Measurements from ENCODE around the gene JUP. TPM values are rescaled to one million over a fixed set of nuclear protein-coding genes. Genes with fewer than 3 reads are reported as not detected.

Gene JUP
- total and polyA plus RNA-seq, 4 donors = 39.1 to 56.0 (median 44.2) TPM

GRCh38 chr17:41767324-41768042, 19.0 kb downstream of the JUP start (continued):
- TF ChIP-seq, protein P1, sequence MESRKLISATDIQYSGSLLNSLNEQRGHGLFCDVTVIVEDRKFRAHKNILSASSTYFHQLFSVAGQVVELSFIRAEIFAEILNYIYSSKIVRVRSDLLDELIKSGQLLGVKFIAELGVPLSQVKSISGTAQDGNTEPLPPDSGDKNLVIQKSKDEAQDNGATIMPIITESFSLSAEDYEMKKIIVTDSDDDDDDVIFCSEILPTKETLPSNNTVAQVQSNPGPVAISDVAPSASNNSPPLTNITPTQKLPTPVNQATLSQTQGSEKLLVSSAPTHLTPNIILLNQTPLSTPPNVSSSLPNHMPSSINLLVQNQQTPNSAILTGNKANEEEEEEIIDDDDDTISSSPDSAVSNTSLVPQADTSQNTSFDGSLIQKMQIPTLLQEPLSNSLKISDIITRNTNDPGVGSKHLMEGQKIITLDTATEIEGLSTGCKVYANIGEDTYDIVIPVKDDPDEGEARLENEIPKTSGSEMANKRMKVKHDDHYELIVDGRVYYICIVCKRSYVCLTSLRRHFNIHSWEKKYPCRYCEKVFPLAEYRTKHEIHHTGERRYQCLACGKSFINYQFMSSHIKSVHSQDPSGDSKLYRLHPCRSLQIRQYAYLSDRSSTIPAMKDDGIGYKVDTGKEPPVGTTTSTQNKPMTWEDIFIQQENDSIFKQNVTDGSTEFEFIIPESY (IDR thresholded peaks at IDR 0.05) = no peak

DNA sequence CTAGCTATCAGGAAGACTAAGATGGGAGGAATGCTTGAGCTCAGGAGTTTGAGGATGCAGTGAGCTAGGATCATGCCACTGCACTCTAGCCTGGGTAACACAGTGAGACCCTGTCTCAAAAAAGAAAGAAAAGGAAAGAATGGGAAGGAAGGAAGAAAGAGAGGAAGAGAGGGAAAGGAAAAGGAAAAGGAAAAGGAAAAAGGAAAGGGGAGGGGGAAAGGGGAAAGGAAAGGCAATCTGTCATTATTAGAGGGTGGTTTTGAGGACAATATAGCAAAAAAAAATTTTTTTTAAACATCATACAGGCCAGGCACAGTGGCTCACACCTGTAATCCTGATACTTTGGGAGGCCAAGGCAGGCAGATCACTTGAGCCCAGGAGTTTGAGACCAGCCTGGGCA, 20.4 kb downstream of the JUP start:
- no peaks in the 10 kb centered on the region for H3K9me3 ChIP-seq (ENCODE audit: control insufficient read depth in 4 of 4, low read length in 3 of 4)
- peaks cover 0 to 16% (median 3%) of the 10 kb centered on the region in 4 donors for H3K4me1 ChIP-seq (ENCODE audit: control insufficient read depth in 4 of 4, insufficient read depth in 4 of 4, low read length in 3 of 4)
- H3K27me3 ChIP-seq (ENCODE audit: control insufficient read depth in 4 of 4, insufficient read depth in 4 of 4, low read length in 3 of 4) = no peaks in the 10 kb centered on the region
- no peak for DNase-seq (ENCODE audit: low spot score)
- no peak overlapping the region for H3K27ac ChIP-seq (ENCODE audit: low read depth in 1 of 2, low read length in 2 of 2)
- H3K9ac ChIP-seq (ENCODE audit: low read depth in 1 of 2, low read length in 2 of 2) = no peak overlapping the region
- TF ChIP-seq HNF4A (conservative IDR thresholded peaks at IDR 0.05) (no peak), HNF4G (IDR thresholded peaks at IDR 0.05) (no peak), SP1 (IDR thresholded peaks at IDR 0.05) (no peak), CTCF (IDR thresholded peaks at IDR 0.05; ENCODE audit: low read depth, low read length, missing input control) (no peak), ATF3 (IDR thresholded peaks at IDR 0.05) (no peak)
- TF ChIP-seq, protein P2, sequence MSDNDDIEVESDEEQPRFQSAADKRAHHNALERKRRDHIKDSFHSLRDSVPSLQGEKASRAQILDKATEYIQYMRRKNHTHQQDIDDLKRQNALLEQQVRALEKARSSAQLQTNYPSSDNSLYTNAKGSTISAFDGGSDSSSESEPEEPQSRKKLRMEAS (IDR thresholded peaks at IDR 0.05) = no peak
- peaks cover 14 to 67% (median 49%) of the 10 kb centered on the region in 4 donors for H3K36me3 ChIP-seq (ENCODE audit: control insufficient read depth in 4 of 4, insufficient read depth in 3 of 4, low read depth in 1 of 4, low read length in 3 of 4)
- H3K4me3 ChIP-seq (ENCODE audit: low read depth in 1 of 3, low read length in 3 of 3) = no peak overlapping the region

GRCh38 chr17:41763327-41763726, 23.2 kb downstream of the JUP start:
- TF ChIP-seq CTCF (IDR thresholded peaks at IDR 0.05; ENCODE audit: low read depth, low read length, missing input control) = no peak
- TF ChIP-seq HNF4G (IDR thresholded peaks at IDR 0.05) = no peak
- TF ChIP-seq SP1 (IDR thresholded peaks at IDR 0.05) = no peak
- no peak for TF ChIP-seq EGR1 (IDR thresholded peaks at IDR 0.05; ENCODE audit: low read depth in 2 of 2)
- TF ChIP-seq YY1 (IDR thresholded peaks at IDR 0.05) = no peak
- TF ChIP-seq FOXA2 (IDR thresholded peaks at IDR 0.05) = no peak
- TF ChIP-seq ATF3 (IDR thresholded peaks at IDR 0.05) = no peak
- no peak for TF ChIP-seq NR2F2 (IDR thresholded peaks at IDR 0.05)
- TF ChIP-seq REST (IDR thresholded peaks at IDR 0.05) = no peak
- TF ChIP-seq TAF1 (conservative IDR thresholded peaks at IDR 0.05) = no peak
- no peak for TF ChIP-seq RAD21 (IDR thresholded peaks at IDR 0.05)
- TF ChIP-seq GABPA (IDR thresholded peaks at IDR 0.05 in 1 of 2, conservative IDR thresholded peaks at IDR 0.05 in 1 of 2) = no peak
- TF ChIP-seq RXRA (IDR thresholded peaks at IDR 0.05) = no peak
- DNase-seq (ENCODE audit: low spot score) = no peak
- WGBS = 94% methylated on average over 8 of the region's 8 CpGs

More at GRCh38 chr17:41763327-41763726, 23.2 kb downstream of the JUP start:
- no peak overlapping the region for H3K9ac ChIP-seq (ENCODE audit: low read depth in 1 of 2, low read length in 2 of 2)
- H3K9me3 ChIP-seq (ENCODE audit: control insufficient read depth in 4 of 4, low read length in 3 of 4) = no peaks in the 10 kb centered on the region
- peaks cover 22 to 74% (median 51%) of the 10 kb centered on the region in 4 donors for H3K36me3 ChIP-seq (ENCODE audit: control insufficient read depth in 4 of 4, insufficient read depth in 3 of 4, low read depth in 1 of 4, low read length in 3 of 4)
- no peak overlapping the region for H3K4me3 ChIP-seq (ENCODE audit: low read depth in 1 of 3, low read length in 3 of 3)
- H3K4me1 ChIP-seq (ENCODE audit: control insufficient read depth in 4 of 4, insufficient read depth in 4 of 4, low read length in 3 of 4) = no peaks in the 10 kb centered on the region
- H3K27ac ChIP-seq (ENCODE audit: low read depth in 1 of 2, low read length in 2 of 2) = no peak overlapping the region
- no peaks in the 10 kb centered on the region for H3K27me3 ChIP-seq (ENCODE audit: control insufficient read depth in 4 of 4, insufficient read depth in 4 of 4, low read length in 3 of 4)
